ENCODE measurements around the gene RPS8.

DNA sequence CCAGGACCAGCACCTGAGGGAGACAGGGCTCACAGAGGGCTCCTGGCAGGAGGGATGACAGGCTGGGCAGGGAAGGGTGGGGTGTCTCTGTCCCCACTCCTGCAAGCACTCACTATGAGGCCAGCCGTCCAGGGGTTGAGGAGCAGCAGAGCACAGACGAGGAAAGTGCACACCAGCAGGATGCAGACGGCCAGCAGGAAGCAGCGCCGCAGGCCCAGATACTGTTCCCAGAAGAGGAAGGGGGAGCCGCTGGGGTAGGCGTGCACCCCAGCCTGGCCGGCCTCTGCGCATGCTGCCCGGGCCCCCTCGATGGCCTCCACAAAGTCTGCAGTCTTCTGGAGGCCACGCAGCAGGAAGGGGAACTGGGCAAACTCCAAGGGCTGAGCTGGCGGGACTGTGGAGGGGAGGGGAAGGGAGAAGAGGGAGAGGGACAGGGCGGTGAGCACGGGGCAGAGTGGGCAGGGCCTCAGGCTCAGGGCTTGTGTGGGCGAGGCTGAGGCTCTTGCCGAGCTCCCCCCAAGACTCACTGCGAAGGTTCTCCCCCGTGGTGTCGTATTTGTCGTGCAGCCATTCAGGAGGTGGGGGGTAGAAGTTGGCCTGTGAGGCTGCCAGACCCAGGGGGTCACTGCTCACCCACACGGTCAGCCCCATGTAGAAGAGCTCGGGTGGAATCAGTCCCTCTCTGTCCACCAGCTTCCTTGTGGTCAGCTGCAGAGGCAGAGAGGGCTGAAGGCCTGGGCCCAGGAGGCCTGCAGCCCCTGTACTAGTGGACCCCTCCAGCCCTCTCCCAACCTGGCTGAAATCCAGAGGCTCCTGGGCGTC lies 51.2 kb downstream of the RPS8 start:
- TF ChIP-seq, protein P1, sequence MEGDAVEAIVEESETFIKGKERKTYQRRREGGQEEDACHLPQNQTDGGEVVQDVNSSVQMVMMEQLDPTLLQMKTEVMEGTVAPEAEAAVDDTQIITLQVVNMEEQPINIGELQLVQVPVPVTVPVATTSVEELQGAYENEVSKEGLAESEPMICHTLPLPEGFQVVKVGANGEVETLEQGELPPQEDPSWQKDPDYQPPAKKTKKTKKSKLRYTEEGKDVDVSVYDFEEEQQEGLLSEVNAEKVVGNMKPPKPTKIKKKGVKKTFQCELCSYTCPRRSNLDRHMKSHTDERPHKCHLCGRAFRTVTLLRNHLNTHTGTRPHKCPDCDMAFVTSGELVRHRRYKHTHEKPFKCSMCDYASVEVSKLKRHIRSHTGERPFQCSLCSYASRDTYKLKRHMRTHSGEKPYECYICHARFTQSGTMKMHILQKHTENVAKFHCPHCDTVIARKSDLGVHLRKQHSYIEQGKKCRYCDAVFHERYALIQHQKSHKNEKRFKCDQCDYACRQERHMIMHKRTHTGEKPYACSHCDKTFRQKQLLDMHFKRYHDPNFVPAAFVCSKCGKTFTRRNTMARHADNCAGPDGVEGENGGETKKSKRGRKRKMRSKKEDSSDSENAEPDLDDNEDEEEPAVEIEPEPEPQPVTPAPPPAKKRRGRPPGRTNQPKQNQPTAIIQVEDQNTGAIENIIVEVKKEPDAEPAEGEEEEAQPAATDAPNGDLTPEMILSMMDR (IDR thresholded peaks at IDR 0.05; ENCODE audit: low read depth, low read length), result no peak
- TF ChIP-seq EZH2phosphoT487 (IDR thresholded peaks at IDR 0.05; ENCODE audit: low read depth), result no peak
